Activated T-helper 17 cell treated with anti-CD3 and anti-CD28 coated beads, Interleukin-2, amount 50 U/mL, for 72 hours (primary cell): Measurements from ENCODE around the gene HDAC4. TPM values are rescaled to one million over a fixed set of nuclear protein-coding genes. Genes with fewer than 3 reads are reported as not detected.
"Not testable (repeated sequence)": the region's sequence is repeated elsewhere in the genome, so short reads cannot be mapped to it uniquely, and the experiment has no call there.

Experiments used
- ATAC-seq: fragments of 150-1000 bp; cut with Tn5 transposase; replicated peaks from 2 replicates; pipeline ENCODE4 v1.10.0; 2021; ENCODE audit warnings: mild to moderate bottlenecking, moderate library complexity
- H3K27ac Mint-ChIP-seq: one replicate; pipeline ENCODE4 v1.8.0; 2022; ENCODE audit warnings: mixed read lengths
- H3K27me3 Mint-ChIP-seq: one replicate; pipeline ENCODE4 v1.8.0; 2022; ENCODE audit warnings: mixed read lengths
- H3K36me3 Mint-ChIP-seq: one replicate; pipeline ENCODE4 v1.8.0; 2022; ENCODE audit warnings: low read depth, mild to moderate bottlenecking, mixed read lengths
- H3K4me1 Mint-ChIP-seq: one replicate; pipeline ENCODE4 v1.8.0; 2022; ENCODE audit warnings: mixed read lengths
- H3K4me3 Mint-ChIP-seq: one replicate; pipeline ENCODE4 v1.8.0; 2022; ENCODE audit warnings: mild to moderate bottlenecking, mixed read lengths
- H3K9me3 Mint-ChIP-seq: one replicate; pipeline ENCODE4 v1.8.0; 2022; ENCODE audit warnings: mixed read lengths
- total RNA-seq, 2 donors: library from RNA; stranded (reverse); gene quantifications; one replicate each; pipeline ENCODE4 v1.2.3, GENCODE V29; 2022

The HDAC4 gene
- total RNA-seq, result 10 to 100 TPM; 34.3 to 52.9 TPM

DNA sequence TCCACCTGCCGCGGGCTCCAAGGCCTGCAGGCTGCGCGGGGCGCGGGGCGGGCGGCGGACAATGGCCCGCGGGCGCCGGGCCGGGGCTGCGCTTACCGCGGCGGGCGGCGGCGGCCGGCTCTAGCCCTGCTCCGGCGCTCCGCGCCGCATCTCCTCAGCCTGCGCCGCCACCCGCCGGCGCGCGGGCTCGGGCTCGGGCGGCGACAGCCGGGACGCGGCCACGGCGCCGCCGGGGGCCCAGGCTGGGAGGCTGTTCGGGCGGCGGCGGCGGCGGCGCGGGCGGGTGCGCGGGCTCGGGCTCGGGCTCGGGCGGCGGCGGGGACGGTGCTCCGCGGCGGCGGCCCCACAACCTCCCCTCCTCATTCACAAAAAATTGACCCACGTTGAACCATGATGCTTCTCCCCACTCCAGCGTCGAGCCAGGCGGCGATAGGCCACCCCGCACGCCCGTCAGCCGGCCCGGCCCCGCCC lies at the start of gene HDAC4:
TSS of gene HDAC4 (minus strand) at position 425 of the 471 bp plus-strand sequence. CDS start 48,321 bp downstream, outside the sequence.
- peak within 1 kb of the TSS; percentile 90 for H3K4me3 Mint-ChIP-seq
- ATAC-seq, result peak; percentile 82
- H3K36me3 Mint-ChIP-seq, result no peaks in the 10 kb centered on the region
- H3K4me1 Mint-ChIP-seq, result peaks cover 27% of the 10 kb centered on the region
- no peaks in the 10 kb centered on the region for H3K9me3 Mint-ChIP-seq
- no peaks in the 10 kb centered on the region for H3K27me3 Mint-ChIP-seq
- H3K27ac Mint-ChIP-seq, result peak within 1 kb of the TSS; percentile 97

DNA sequence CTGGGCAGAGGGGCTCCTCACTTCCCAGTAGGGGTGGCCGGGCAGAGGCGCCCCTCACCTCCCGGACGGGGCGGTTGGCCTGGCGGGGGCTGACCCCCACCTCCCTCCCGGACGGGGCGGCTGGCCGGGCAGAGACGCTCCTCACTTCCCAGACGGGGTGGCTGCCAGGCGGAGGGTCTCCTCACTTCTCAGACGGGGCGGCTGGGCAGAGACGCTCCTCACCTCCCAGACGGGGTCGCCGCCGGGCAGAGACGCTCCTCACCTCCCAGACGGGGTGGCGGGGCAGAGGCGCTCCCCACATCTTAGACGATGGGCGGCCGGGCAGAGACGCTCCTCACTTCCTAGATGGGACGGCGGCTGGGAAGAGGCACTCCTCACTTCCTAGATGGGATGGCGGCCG lies 48.6 kb upstream of the HDAC4 start:
- not testable (repeated sequence) for H3K9me3 Mint-ChIP-seq, ATAC-seq, H3K4me3 Mint-ChIP-seq, H3K27ac Mint-ChIP-seq, H3K4me1 Mint-ChIP-seq, H3K36me3 Mint-ChIP-seq, H3K27me3 Mint-ChIP-seq

DNA sequence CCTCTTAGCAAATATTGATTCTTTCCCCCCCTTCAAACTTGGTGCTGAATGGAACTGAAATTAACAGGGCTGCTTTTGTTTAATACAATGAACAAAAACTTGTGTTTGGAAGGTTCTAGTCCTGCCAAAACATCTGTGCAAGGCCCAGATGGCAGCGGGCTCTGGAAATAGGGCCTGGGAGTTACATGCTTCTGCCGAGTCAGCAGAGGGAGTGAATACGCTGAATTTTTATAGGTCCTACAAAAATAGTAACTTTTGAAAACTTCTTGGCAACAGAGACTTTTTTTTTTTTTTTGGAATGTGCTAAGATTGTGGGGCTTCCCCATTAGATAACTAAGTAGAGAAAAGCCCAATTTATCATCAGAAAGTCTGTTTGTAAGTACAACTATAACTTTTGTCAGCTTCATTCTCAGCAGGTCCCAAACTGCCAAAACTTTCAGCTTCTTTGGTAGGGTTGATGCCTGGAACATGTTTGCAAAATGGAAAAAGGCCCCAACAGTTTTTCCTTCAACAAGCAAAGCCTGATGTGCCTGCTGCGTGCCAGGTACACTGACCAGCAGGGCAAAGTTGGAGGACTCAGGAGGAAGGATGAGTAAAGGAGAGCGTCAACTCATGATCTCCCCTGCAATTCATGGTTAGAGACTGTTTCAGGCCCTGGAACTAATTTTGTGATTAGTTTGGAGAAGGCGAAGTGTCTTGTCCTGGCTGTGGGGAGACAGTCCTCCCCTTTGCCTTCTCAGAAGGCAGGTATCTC lies 45.1 kb upstream of the HDAC4 start:
- Mint-ChIP-seq H3K36me3 (no peaks in the 10 kb centered on the region), H3K27me3 (peaks cover 4% of the 10 kb centered on the region), H3K9me3 (no peaks in the 10 kb centered on the region), H3K4me3 (no peak overlapping the region), H3K4me1 (peaks cover 10% of the 10 kb centered on the region), H3K27ac (no peak overlapping the region)
- no peak for ATAC-seq

DNA sequence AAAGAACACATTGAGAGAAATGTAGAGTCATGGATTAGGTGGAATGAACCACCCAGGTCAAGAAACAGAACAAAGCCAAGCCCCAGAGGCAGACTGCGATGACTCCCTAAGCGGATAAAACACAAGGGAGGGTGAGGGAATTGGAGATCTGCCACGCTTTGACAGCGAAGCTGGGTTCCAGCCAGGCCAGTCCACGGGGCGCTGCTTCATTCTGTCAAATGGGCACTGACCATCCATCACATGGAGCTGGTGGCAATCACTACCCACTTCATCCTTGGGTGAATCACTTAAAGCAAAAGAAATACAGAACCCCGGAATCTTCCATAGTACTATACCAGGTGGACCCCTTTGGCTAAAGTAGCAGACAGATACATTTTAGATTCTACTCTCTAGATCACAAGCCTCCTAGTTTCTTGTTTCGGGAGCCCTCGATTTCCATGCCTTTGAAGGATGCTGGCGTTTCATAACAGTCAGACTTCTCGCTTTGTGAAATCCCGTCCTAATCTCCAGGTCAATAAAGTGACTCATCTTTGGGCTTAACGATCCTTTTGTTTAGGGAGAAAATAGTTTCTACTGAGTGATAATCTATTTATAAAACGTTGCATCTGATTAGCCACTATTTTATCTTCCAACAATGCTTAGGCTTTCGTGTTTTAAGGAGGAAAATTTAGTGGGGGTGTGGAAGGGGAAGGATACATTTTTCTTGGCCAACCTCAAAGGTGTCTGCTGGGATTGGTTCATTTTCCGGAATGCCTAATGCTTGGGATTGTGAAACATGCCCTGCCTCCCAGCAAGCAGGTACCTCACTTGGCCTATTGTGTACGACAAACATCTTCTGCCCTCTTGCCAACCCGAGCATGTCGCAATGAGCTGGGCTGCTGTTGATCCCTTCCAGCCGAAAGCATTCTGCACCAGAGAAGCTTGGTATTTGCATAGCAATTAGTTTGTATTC lies 44.1 kb upstream of the HDAC4 start:
- Mint-ChIP-seq H3K4me1 (peaks cover 10% of the 10 kb centered on the region), H3K27me3 (peaks cover 4% of the 10 kb centered on the region)
- no peak for ATAC-seq

DNA sequence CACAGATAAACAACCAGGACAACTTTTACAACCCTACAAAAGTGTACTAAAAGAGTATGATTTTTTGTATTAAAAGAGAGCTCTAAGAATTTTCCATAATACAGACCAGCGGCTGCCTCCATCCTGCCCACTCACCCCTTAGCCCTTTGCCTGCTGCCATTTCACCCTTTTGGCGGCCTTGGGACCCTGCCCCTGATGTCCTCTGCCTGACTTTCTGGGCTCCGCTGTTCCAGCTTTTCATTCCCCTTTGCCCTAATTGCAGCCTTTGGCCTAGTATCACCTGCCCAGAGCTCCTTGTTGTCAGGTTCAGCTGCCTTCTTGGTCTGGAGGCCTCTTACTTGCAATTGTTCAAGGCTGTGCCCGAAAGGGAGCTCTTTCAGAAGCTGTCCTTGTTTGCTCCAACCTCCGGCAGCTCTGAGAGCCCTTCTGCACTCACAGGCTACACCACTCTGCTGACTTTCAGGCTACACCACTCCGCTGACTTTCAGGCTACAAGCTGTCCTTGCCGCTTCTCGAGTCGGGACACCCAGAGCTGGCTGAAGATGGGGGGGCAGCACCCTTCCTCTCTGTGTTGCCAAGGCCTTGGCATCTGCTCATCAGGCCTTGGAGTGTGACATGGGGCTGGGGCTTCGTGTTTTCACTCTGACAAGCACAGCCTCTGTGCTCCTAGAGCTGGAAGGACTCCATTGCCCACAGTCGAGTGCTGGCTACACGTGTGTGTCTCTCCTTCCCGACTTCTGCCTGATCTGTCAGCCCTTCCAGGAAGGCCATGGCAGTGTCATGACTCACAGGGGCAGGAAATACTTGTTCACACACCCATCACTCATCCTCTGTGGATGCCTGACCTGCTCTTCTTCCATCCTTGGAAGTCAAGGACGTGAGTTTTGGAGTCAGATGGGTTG lies 43.1 kb upstream of the HDAC4 start:
- Mint-ChIP-seq H3K4me3 (no peak overlapping the region), H3K27me3 (peaks cover 8% of the 10 kb centered on the region), H3K27ac (no peak overlapping the region), H3K4me1 (peaks cover 10% of the 10 kb centered on the region), H3K36me3 (no peaks in the 10 kb centered on the region), H3K9me3 (no peaks in the 10 kb centered on the region)
- no peak for ATAC-seq

More for the DNA sequence above, 44.1 kb upstream of the HDAC4 start:
- no peaks in the 10 kb centered on the region for H3K36me3 Mint-ChIP-seq
- H3K4me3 Mint-ChIP-seq, result no peak overlapping the region
- no peak overlapping the region for H3K27ac Mint-ChIP-seq
- H3K9me3 Mint-ChIP-seq, result no peaks in the 10 kb centered on the region

DNA sequence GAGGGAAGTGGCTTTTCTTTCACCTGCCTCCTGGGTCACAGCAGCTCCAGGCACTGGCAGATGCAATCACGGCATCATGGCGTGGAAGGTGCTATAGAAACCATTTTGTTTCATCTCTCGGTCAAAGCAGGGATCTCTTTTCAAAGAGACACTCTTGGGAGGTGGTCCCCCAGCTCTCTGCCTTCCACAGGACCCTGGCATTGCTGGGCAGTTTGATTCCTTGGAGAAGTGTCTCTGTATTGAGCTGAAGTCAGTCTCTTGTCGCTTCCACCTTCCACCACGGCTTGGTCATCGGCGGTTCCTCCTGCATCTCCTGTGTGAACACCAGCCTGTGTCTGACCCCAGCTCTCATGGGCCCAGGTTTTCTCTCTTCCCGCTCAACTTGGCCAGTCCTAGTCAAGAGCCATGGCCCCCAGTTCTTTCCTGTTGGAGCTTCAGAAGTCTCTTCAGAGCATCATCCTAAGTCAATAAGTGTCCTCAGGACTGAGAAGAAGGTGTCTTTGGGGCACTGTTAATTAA lies 42.3 kb upstream of the HDAC4 start:
- Mint-ChIP-seq H3K27me3 (peaks cover 8% of the 10 kb centered on the region), H3K4me3 (no peak overlapping the region), H3K27ac (no peak overlapping the region), H3K4me1 (peaks cover 10% of the 10 kb centered on the region), H3K9me3 (no peaks in the 10 kb centered on the region), H3K36me3 (no peaks in the 10 kb centered on the region)
- ATAC-seq, result no peak

DNA sequence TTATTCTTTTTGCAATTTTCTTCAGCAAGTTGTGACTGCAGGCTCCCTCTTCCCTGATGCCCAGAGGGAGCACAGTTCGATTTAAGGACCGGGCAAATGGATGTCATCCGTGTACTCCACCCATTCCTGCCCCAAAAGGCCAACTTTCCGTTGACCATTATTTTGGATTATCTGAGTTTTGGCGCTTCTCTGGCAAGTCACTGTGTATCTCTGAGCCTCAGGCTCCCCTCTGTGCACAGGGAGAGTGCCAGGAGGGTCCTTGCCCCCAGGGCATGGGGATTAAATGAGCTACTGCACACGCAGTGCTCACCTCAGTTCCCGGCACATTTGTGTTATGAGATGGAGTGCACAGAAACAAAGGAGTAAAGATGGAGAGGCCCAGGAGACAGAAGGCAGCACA lies 41.4 kb upstream of the HDAC4 start:
- Mint-ChIP-seq H3K36me3 (no peaks in the 10 kb centered on the region), H3K4me1 (peaks cover 10% of the 10 kb centered on the region), H3K27ac (no peak overlapping the region), H3K4me3 (no peak overlapping the region), H3K9me3 (no peaks in the 10 kb centered on the region), H3K27me3 (peaks cover 8% of the 10 kb centered on the region)
- ATAC-seq, result no peak

DNA sequence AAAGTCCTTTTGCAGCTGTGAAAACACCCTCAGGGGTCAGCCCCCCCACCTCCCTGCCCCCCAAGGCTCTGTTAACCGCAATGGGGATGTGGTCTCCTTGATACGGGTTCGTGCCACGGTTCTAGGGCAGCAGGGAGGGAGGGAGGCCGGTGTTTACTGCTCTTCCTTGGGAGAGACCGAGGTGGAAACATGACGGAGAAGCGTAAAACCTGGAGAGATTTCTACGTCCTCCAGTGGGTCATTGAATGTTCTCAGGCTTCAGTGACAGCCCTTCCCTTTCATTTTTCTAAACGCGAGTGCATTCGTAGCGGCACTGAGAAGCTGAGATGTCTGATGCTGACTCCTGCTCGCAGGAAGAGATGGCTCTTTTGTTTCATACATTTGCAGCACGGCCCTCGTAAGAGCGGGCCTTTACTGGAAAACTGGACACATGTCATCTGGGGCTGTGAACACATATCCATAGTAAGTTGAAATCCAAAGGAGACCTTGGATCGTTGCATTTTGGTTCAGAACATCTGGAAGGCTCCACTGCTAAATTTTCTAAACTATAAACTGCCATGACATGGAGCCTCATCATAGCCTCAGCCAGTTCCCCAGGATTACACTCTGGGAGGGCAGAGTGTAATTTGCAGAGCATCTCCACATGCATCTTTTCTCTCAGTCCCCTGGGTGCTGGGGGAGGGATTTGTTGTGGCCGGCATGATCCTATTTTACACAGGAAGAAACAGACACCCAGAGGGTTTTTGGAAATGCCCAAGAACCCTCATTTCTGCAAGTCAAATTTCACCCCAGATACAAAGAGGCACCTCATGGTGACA lies 40.6 kb upstream of the HDAC4 start:
- peaks cover 8% of the 10 kb centered on the region for H3K27me3 Mint-ChIP-seq

DNA sequence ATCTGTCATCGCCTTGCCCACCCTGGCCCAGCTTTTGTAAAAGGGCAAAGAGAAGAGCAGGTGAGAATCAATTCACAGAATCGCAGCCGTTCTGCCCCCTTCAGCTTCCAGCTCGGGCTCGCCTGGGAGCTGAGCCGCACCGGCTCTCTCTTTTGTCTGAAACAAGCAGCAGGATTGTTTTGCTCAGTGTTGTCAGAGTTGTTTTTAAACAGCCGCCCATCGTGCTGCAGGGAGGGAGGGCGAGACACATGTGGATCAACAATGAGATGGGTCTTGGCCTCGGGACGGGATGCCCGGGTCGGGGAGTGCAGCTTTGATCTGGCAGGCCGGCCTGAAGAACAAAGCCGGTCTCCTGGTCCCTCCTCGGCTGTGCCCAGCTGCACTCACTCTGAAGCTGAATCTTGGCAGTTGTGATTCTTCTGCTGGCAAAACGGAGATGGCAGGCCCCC lies 39.7 kb upstream of the HDAC4 start:
- no peak for ATAC-seq
- H3K4me1 Mint-ChIP-seq, result peaks cover 10% of the 10 kb centered on the region
- no peaks in the 10 kb centered on the region for H3K36me3 Mint-ChIP-seq
- peaks cover 8% of the 10 kb centered on the region for H3K27me3 Mint-ChIP-seq
- no peak overlapping the region for H3K27ac Mint-ChIP-seq
- H3K9me3 Mint-ChIP-seq, result no peaks in the 10 kb centered on the region
- H3K4me3 Mint-ChIP-seq, result no peak overlapping the region

More for the DNA sequence above, 40.6 kb upstream of the HDAC4 start:
- Mint-ChIP-seq H3K9me3 (no peaks in the 10 kb centered on the region), H3K36me3 (no peaks in the 10 kb centered on the region), H3K4me1 (peaks cover 10% of the 10 kb centered on the region), H3K27ac (no peak overlapping the region), H3K4me3 (peak overlapping the region; percentile 35)
- ATAC-seq, result no peak

DNA sequence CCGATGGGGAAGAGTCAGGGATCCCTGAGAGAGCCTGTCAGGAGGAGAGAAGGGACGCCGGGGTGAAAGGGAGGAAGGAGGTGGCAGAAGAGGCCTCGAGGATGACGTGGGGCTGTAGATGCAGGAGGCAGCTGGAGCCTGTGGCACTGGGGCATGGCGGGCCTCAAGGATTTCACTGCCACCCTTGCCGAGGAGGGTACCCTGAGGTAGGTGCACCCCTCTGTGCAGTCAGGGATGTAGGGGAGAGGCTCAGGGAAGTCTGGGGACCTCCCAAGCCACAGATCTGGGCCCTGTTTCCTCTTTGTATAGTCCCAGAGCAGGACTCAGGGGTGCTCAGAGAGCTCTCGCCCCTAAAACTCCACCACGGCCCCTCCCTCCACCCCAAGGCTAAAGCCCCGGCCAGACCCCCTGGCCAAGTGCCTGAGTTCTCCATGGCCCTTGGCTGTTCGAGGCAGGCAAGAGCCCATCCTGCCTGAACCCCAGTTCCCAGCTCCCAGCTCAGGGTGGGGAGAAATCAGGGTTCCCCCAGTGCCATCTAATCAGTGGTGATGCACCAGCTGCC lies 39.0 kb upstream of the HDAC4 start:
- Mint-ChIP-seq H3K9me3 (no peaks in the 10 kb centered on the region), H3K27ac (no peak overlapping the region), H3K4me1 (peaks cover 10% of the 10 kb centered on the region), H3K4me3 (no peak overlapping the region), H3K27me3 (peaks cover 8% of the 10 kb centered on the region), H3K36me3 (no peaks in the 10 kb centered on the region)
- ATAC-seq, result no peak

DNA sequence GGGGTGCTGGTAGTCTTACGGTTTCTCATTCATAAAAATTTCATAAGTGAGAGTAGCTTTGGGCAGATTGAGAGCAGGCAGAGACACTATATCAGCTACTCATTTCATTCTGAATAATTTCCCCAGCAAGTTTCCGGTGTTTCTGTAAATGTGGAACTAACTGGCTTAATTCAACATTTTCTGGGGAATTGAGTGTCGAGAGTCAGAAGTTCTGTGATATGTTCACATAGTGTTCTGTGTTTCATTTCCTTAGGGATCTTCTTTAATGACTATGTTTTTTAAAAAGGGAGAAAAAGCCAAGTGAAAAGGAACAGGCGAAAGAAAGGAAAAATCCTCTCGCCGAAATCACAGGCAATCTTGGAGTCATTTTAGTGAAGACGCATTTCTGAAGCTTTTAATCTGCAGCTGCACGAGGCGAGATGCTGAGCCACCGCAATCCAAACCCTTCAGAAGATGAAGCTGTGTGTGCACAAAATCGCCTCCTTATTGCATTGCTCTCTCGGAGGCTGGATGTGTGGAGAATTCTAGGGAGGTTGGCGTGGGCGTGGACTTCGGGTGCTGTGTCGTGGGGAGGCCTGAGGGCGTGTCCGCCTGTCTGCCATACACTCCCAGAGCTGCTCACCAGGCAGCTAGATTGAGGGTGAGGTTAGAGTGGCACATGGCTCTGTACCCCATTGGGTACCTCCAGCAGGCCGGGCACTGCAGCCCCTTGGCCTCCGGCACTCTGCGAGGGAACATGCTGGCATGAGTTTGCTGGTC lies 38.4 kb upstream of the HDAC4 start:
- Mint-ChIP-seq H3K9me3 (no peaks in the 10 kb centered on the region), H3K27me3 (peaks cover 8% of the 10 kb centered on the region), H3K36me3 (no peaks in the 10 kb centered on the region), H3K4me3 (no peak overlapping the region), H3K4me1 (peaks cover 10% of the 10 kb centered on the region), H3K27ac (no peak overlapping the region)
- ATAC-seq, result no peak

DNA sequence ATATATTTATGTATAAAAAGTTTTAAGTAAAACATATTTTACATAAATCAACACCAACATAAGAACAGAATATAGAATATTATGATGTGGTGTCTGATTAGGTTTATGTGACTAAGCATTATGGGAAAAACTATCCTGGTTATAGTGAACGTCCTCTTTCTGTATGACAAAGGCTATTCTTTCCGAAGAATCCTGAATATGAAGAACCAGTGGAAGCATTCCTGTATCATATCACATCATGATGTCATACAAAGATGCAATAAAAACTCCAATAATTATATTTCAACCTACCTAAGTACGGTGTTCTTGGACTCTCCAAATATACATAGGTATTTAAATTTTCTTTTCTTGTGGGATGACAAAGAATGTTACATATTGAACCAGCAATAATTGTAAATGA lies 37.5 kb upstream of the HDAC4 start:
- Mint-ChIP-seq H3K9me3 (peaks cover 5% of the 10 kb centered on the region), H3K36me3 (no peaks in the 10 kb centered on the region), H3K4me1 (peaks cover 15% of the 10 kb centered on the region), H3K4me3 (no peak overlapping the region), H3K27me3 (peaks cover 8% of the 10 kb centered on the region), H3K27ac (no peak overlapping the region)
- no peak for ATAC-seq
